NCI-H1105 treated with DMSO at 0.1 percent for 48 hours (cell line): ENCODE results near the gene VN1R2.
"Not testable (repeated sequence)": the region's sequence is repeated elsewhere in the genome, so short reads cannot be mapped to it uniquely, and the experiment has no call there.

ENCODE experiments used
- DNase-seq: peaks from one replicate; lab custom pipeline; 2025; lab: John Stamatoyannopoulos, UW

The VN1R2 gene

GRCh38 chr19:53257715-53258342, at the start of gene VN1R2:
VN1R2 (plus strand) TSS chr19:53258292; CDS start chr19:53258376, 84 bp downstream.
- peak; percentile 11 for DNase-seq

- not testable (repeated sequence) for DNase-seq
Observed at GRCh38 chr19:53211554-53211953, 46.5 kb upstream of the VN1R2 start.

GRCh38 chr19:53212703-53213320, 45.3 kb upstream of the VN1R2 start:
- DNase-seq: no peak

GRCh38 chr19:53222716-53223115, 35.4 kb upstream of the VN1R2 start:
- not testable (repeated sequence) for DNase-seq

- DNase-seq: no peak
Observed at GRCh38 chr19:53224606-53225005, 33.5 kb upstream of the VN1R2 start.

- DNase-seq: no peak
Observed at GRCh38 chr19:53237114-53237777, 20.8 kb upstream of the VN1R2 start.

GRCh38 chr19:53246498-53246897, 11.6 kb upstream of the VN1R2 start:
- DNase-seq: no peak

GRCh38 chr19:53254411-53255341, 3.4 kb upstream of the VN1R2 start, which contains the start of gene ZNF677:
ZNF677 (minus strand) TSS chr19:53254873; CDS start chr19:53251550, 3,323 bp downstream.
- DNase-seq: no peak

- DNase-seq: not testable (repeated sequence)
Observed at GRCh38 chr19:53267623-53268022, 9.5 kb downstream of the VN1R2 start, which contains the start of gene VN1R4. VN1R4 (minus strand) TSS chr19:53267723; CDS start chr19:53267665, 58 bp downstream.

- DNase-seq: not testable (repeated sequence)
Observed at GRCh38 chr19:53269861-53270260, 11.8 kb downstream of the VN1R2 start.

GRCh38 chr19:53272044-53272443, 14.0 kb downstream of the VN1R2 start:
- no peak for DNase-seq

- DNase-seq: no peak
Observed at GRCh38 chr19:53275480-53275879, 17.4 kb downstream of the VN1R2 start.

GRCh38 chr19:53281947-53282346, 23.9 kb downstream of the VN1R2 start:
- DNase-seq: not testable (repeated sequence)

- DNase-seq: no peak
Observed at GRCh38 chr19:53285087-53285486, 27.0 kb downstream of the VN1R2 start.

GRCh38 chr19:53290758-53291549, 32.9 kb downstream of the VN1R2 start:
- no peak for DNase-seq

- peak; percentile 12 for DNase-seq
Observed at GRCh38 chr19:53294786-53295441, 36.8 kb downstream of the VN1R2 start.

GRCh38 chr19:53301341-53301740, 43.2 kb downstream of the VN1R2 start:
- not testable (repeated sequence) for DNase-seq

- peak; percentile 24 for DNase-seq
Observed at GRCh38 chr19:53308339-53308811, 50.3 kb downstream of the VN1R2 start.
